Panc1 (cell line): ENCODE measurements around the gene BCL2L11.

Source experiments
- CTCF ChIP-seq: fragments of 450-650 bp; IDR thresholded peaks from 2 replicates; pipeline ENCODE4 v1.5.1; 2017; ENCODE audit warnings: mild to moderate bottlenecking
- POLR2AphosphoS5 ChIP-seq: IDR thresholded peaks from 2 replicates; pipeline ENCODE4 v1.6.1; 2012; ENCODE audit warnings: mild to moderate bottlenecking, low read depth, low read length, moderate library complexity
- SIN3A ChIP-seq: IDR thresholded peaks from 2 replicates; pipeline ENCODE4 v1.6.1; 2012; ENCODE audit warnings: low read depth, mild to moderate bottlenecking, low read length, moderate library complexity, borderline replicate concordance; ENCODE audit not compliant: insufficient read depth
- TCF7L2 ChIP-seq: IDR thresholded peaks from 2 replicates; pipeline ENCODE4 v1.6.1; 2011; ENCODE audit warnings: mild to moderate bottlenecking, low read depth, low read length, inconsistent platforms

GRCh38 chr2:111149882-111150455, 29.3 kb downstream of the BCL2L11 start:
- TF ChIP-seq CTCF (no peak), POLR2AphosphoS5 (no peak), SIN3A (no peak), TCF7L2 (no peak)
